Neural progenitor cell (in vitro differentiated cells): Measurements from ENCODE around the gene SERGEF.

Source experiments
- CTCF ChIP-seq: fragments of 200-600 bp; sonication (generic); IDR thresholded peaks from 2 replicates; pipeline ENCODE4 v1.5.1; 2017; ENCODE audit warnings: antibody characterized with exemption, mild to moderate bottlenecking
- EZH2 ChIP-seq: fragments of 200-600 bp; sonication (generic); IDR thresholded peaks from 2 replicates; pipeline ENCODE4 v1.6.1; 2017; ENCODE audit warnings: antibody characterized with exemption, mild to moderate bottlenecking, moderate library complexity

- TF ChIP-seq CTCF (no peak), EZH2 (no peak)
These were observed 38.6 kb downstream of the SERGEF start for GRCh38 chr11:17974246-17974645.
